ENCODE measurements around the gene ALB.

Gene ALB

GRCh38 chr4:73429826-73430587 lies 25.9 kb downstream of the ALB start:
- no peak for DNase-seq (ENCODE audit: low read depth, low spot score)

- no peak for DNase-seq (ENCODE audit: low read depth, low spot score)
These were observed 27.7 kb downstream of the ALB start for GRCh38 chr4:73431813-73432168.

- DNase-seq (ENCODE audit: low read depth, low spot score), result no peak
These were observed 28.3 kb downstream of the ALB start for GRCh38 chr4:73432169-73433000.

GRCh38 chr4:73433140-73433539 lies 29.1 kb downstream of the ALB start:
- no peak for DNase-seq (ENCODE audit: low read depth, low spot score)

GRCh38 chr4:73434311-73434710 lies 30.2 kb downstream of the ALB start:
- no peak for DNase-seq (ENCODE audit: low read depth, low spot score)

- no peak for DNase-seq (ENCODE audit: low read depth, low spot score)
These were observed 31.9 kb downstream of the ALB start, which contains the start of gene AFP for GRCh38 chr4:73435984-73436383. AFP (plus strand) TSS chr4:73436221; CDS start chr4:73436263, 42 bp downstream.

GRCh38 chr4:73436674-73437557 lies 32.8 kb downstream of the ALB start:
- no peak for DNase-seq (ENCODE audit: low read depth, low spot score)

GRCh38 chr4:73437558-73437956 lies 33.5 kb downstream of the ALB start:
- no peak for DNase-seq (ENCODE audit: low read depth, low spot score)

GRCh38 chr4:73438048-73438447 lies 34.0 kb downstream of the ALB start:
- no peak for DNase-seq (ENCODE audit: low read depth, low spot score)

- no peak for DNase-seq (ENCODE audit: low read depth, low spot score)
These were observed 34.6 kb downstream of the ALB start for GRCh38 chr4:73438582-73439215.

- no peak for DNase-seq (ENCODE audit: low read depth, low spot score)
These were observed 35.4 kb downstream of the ALB start for GRCh38 chr4:73439445-73439844.

- DNase-seq (ENCODE audit: low read depth, low spot score), result no peak
These were observed 35.9 kb downstream of the ALB start for GRCh38 chr4:73439991-73440390.

- DNase-seq (ENCODE audit: low read depth, low spot score), result no peak
These were observed 36.6 kb downstream of the ALB start for GRCh38 chr4:73440653-73441052.

GRCh38 chr4:73442275-73442674 lies 38.2 kb downstream of the ALB start:
- no peak for DNase-seq (ENCODE audit: low read depth, low spot score)

GRCh38 chr4:73443224-73443623 lies 39.1 kb downstream of the ALB start:
- DNase-seq (ENCODE audit: low read depth, low spot score), result no peak

- DNase-seq (ENCODE audit: low read depth, low spot score), result no peak
These were observed 41.6 kb downstream of the ALB start for GRCh38 chr4:73445383-73446335.

- DNase-seq (ENCODE audit: low read depth, low spot score), result no peak
These were observed 42.4 kb downstream of the ALB start for GRCh38 chr4:73446336-73446938.

GRCh38 chr4:73447671-73448070 lies 43.6 kb downstream of the ALB start:
- no peak for DNase-seq (ENCODE audit: low read depth, low spot score)

- DNase-seq (ENCODE audit: low read depth, low spot score), result no peak
These were observed 44.5 kb downstream of the ALB start for GRCh38 chr4:73448448-73449203.
